Prostate gland (tissue), 2 donors: Measurements from ENCODE around the gene PLEKHA3.

Experiments used
- POLR2A ChIP-seq: fragments of 450-650 bp; IDR thresholded peaks from one replicate; pipeline ENCODE4 v1.6.1; 2016; ENCODE audit warnings: antibody characterized with exemption, mild to moderate bottlenecking
- TF ChIP-seq, protein P1 (sequence below), 4 experiments: fragments of 200-600 bp in 2 of 4; fragments of 450-650 bp in 2 of 4; sonication (generic) in 2 of 4; IDR thresholded peaks; 1 replicate in 3 of 4; 2 replicates in 1 of 4; pipeline ENCODE4 v1.5.1; 2016 to 2019; ENCODE audit warnings: antibody characterized with exemption in 4 of 4, mild to moderate bottlenecking in 2 of 4, moderate library complexity in 2 of 4

DNA sequence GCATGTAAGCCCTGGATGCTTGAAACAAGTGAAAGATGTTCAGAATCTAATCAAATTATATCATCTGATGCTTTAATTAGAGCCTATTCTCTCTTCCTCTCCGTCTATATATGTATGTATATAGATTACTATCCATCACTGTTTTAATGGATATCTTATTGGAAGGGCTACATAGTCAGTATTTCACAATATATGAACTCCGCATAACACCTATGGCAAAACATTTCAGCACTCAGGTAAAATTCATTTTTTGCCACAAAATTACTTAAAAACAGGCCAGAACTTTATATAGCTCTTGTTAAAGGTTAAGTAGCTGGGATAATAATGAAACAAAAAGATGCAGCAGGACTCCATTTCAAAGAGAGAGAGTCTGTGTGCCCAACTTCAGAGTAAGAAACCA, 27.9 kb upstream of the PLEKHA3 start:
- TF ChIP-seq, protein P1, sequence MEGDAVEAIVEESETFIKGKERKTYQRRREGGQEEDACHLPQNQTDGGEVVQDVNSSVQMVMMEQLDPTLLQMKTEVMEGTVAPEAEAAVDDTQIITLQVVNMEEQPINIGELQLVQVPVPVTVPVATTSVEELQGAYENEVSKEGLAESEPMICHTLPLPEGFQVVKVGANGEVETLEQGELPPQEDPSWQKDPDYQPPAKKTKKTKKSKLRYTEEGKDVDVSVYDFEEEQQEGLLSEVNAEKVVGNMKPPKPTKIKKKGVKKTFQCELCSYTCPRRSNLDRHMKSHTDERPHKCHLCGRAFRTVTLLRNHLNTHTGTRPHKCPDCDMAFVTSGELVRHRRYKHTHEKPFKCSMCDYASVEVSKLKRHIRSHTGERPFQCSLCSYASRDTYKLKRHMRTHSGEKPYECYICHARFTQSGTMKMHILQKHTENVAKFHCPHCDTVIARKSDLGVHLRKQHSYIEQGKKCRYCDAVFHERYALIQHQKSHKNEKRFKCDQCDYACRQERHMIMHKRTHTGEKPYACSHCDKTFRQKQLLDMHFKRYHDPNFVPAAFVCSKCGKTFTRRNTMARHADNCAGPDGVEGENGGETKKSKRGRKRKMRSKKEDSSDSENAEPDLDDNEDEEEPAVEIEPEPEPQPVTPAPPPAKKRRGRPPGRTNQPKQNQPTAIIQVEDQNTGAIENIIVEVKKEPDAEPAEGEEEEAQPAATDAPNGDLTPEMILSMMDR (IDR thresholded peaks at IDR 0.05): no peak
- TF ChIP-seq POLR2A: no peak
